ENCODE results near the gene PAIP2B. TPM values are rescaled to one million over a fixed set of nuclear protein-coding genes. Genes with fewer than 3 reads are reported as not detected.

The PAIP2B gene
- total RNA-seq, 1 donor from 2014 or later = 7.7 TPM

GRCh38 chr2:71143782-71144181 lies 83.1 kb downstream of the PAIP2B start:
- peaks cover 100% of the 10 kb centered on the region for H3K36me3 ChIP-seq
- H3K4me1 ChIP-seq = no peaks in the 10 kb centered on the region
- no peak for TF ChIP-seq CTCF (IDR thresholded peaks at IDR 0.05)
- H3K27ac ChIP-seq = no peak overlapping the region
- ATAC-seq (no peak), DNase-seq (no peak)
- H3K9me3 ChIP-seq = no peaks in the 10 kb centered on the region
- intact Hi-C loops (cut with DNase I) = no loop called here
- no peak overlapping the region for H3K4me3 ChIP-seq
- H3K27me3 ChIP-seq (ENCODE audit: low read depth) = no peaks in the 10 kb centered on the region

- Histone ChIP-seq H3K9me3 (no peaks in the 10 kb centered on the region), H3K27ac (no peak overlapping the region), H3K4me3 (no peak overlapping the region), H3K27me3 (ENCODE audit: low read depth) (no peaks in the 10 kb centered on the region), H3K4me1 (peaks cover 13% of the 10 kb centered on the region), H3K36me3 (peaks cover 83% of the 10 kb centered on the region)
- TF ChIP-seq CTCF (IDR thresholded peaks at IDR 0.05) = no peak
- DNase-seq (no peak), ATAC-seq (no peak)
- intact Hi-C loops (cut with DNase I) = no loop called here
Measured at GRCh38 chr2:71136174-71136573, 90.7 kb downstream of the PAIP2B start.

- Histone ChIP-seq H3K27ac (no peak overlapping the region), H3K4me1 (peaks cover 25% of the 10 kb centered on the region), H3K9me3 (no peaks in the 10 kb centered on the region), H3K27me3 (ENCODE audit: low read depth) (no peaks in the 10 kb centered on the region), H3K4me3 (no peak overlapping the region), H3K36me3 (peaks cover 57% of the 10 kb centered on the region)
- DNase-seq (no peak), ATAC-seq (no peak)
- TF ChIP-seq CTCF (IDR thresholded peaks at IDR 0.05) = no peak
- intact Hi-C loops (cut with DNase I) = no loop called here
Measured at GRCh38 chr2:71133603-71134002, 93.3 kb downstream of the PAIP2B start.

Other genes with a start within 250 kb of the PAIP2B start
- gene ANKRD53, start 248.5 kb downstream of the PAIP2B start, total RNA-seq = 1.1 TPM
- 71.3 TPM for gene TEX261, start 232.2 kb downstream of the PAIP2B start, total RNA-seq
- 150 TPM for gene NAGK, start 158.5 kb downstream of the PAIP2B start, total RNA-seq
- 22.2 TPM for gene MCEE, start 96.9 kb downstream of the PAIP2B start, total RNA-seq
- 26.0 TPM for gene MPHOSPH10, start 96.5 kb downstream of the PAIP2B start, total RNA-seq
- gene ZNF638, start 104.7 kb upstream of the PAIP2B start, total RNA-seq = 115 TPM
- 41.2 TPM for gene DYSF, start 226.5 kb upstream of the PAIP2B start, total RNA-seq